Transverse colon (tissue), 4 donors: Measurements from ENCODE around the gene ANXA1. TPM values are rescaled to one million over a fixed set of nuclear protein-coding genes. Genes with fewer than 3 reads are reported as not detected.

Experiments used
- DNase-seq: peaks from one replicate; pipeline ENCODE4 v3.0.0-alpha.2; 2019
- H3K27ac ChIP-seq, 4 donors: fragments of 200-600 bp; sonication (generic); 2 replicates each; pipeline ENCODE4 v1.5.1; 2016 to 2018; ENCODE audit warnings: inconsistent platforms in 4 of 4
- H3K27me3 ChIP-seq: fragments of 200-600 bp; sonication (generic); 2 replicates; pipeline ENCODE4 v1.5.1; 2017; ENCODE audit warnings: inconsistent platforms
- H3K36me3 ChIP-seq, 4 donors: fragments of 200-600 bp; sonication (generic); 2 replicates each; pipeline ENCODE4 v1.5.1; 2017 to 2019; ENCODE audit warnings: inconsistent platforms in 4 of 4
- H3K4me1 ChIP-seq, 4 donors: fragments of 200-600 bp; sonication (generic); 2 replicates each; pipeline ENCODE4 v1.5.1; 2017 to 2020; ENCODE audit warnings: inconsistent platforms in 4 of 4
- H3K4me3 ChIP-seq, 4 donors: fragments of 200-600 bp; sonication (generic); 1 replicate in 1 of 4; 2 replicates in 3 of 4; pipeline versions ENCODE4 v1.5.1 to v1.6.1; 2017 to 2019; ENCODE audit warnings: inconsistent platforms in 4 of 4
- H3K9me3 ChIP-seq, 2 donors: fragments of 200-600 bp; sonication (generic); 2 replicates each; pipeline ENCODE4 v1.5.1; 2017 to 2019; ENCODE audit warnings: inconsistent platforms in 2 of 2
- EP300 ChIP-seq: sonication (generic); formaldehyde crosslinking; IDR thresholded peaks from one replicate; pipeline ENCODE4 v1.6.1; 2017; ENCODE audit warnings: antibody characterized with exemption, low read depth
- POLR2A ChIP-seq: fragments of 450-650 bp; IDR thresholded peaks from one replicate; pipeline ENCODE4 v1.6.1; 2016; ENCODE audit warnings: antibody characterized with exemption, mild to moderate bottlenecking, moderate library complexity
- POLR2AphosphoS5 ChIP-seq, 3 donors: sonication (generic); formaldehyde crosslinking; IDR thresholded peaks; one replicate each; pipeline ENCODE4 v1.6.1; 2016; ENCODE audit warnings: antibody characterized with exemption in 3 of 3
- WGBS, 2 donors: methylation state at CpG; one replicate each; pipeline ENCODE4 v1.1.5; 2018; ENCODE audit warnings: low coverage in 1 of 2; 5-methylcytosine and 5-hydroxymethylcytosine counted together
- in situ Hi-C, 4 donors: fragments of 200-750 bp; cut with MboI; loops; one replicate each; pipeline versions ENCODE4 v1.15.0 to v1.15.1; 2017; ENCODE audit warnings: low sequenced_read_pairs in 3 of 4, low pct_ligation_motif_present in 1 of 4, low pct_unique_long_range_greater_than_20kb in 1 of 4
- intact Hi-C: fragments of 100-400 bp; cut with DNase I; formaldehyde crosslinking; loops from one replicate; pipeline ENCODE4 v1.15.1; 2023; ENCODE audit warnings: low total_unique reads
- total RNA-seq, 4 donors: library from RNA; depleted of rRNA; stranded (reverse); fragments of >200 nt; gene quantifications; one replicate each; pipeline ENCODE4 v1.1.0, GENCODE V29; 2016
- TF ChIP-seq, protein P1 (sequence below), 5 experiments: fragments of 200-600 bp in 3 of 5; fragments of 450-650 bp in 2 of 5; sonication (generic) in 3 of 5; IDR thresholded peaks; 1 replicate in 2 of 5; 2 replicates in 3 of 5; pipeline ENCODE4 v1.5.1; 2016 to 2017; ENCODE audit warnings: antibody characterized with exemption in 5 of 5, inconsistent platforms in 3 of 5, mild to moderate bottlenecking in 2 of 5, moderate library complexity in 1 of 5

The ANXA1 gene
- total RNA-seq, 4 donors from 2014 or later = 33.3 to 160 (median 66.9) TPM

GRCh38 chr9:73166468-73166867, 14.8 kb downstream of the ANXA1 start:
- H3K9me3 ChIP-seq = no peaks in the 10 kb centered on the region
- DNase-seq = no peak
- in situ Hi-C loops = no loop called here
- peaks cover 0 to 8% (median 0%) of the 10 kb centered on the region in 4 donors for H3K4me1 ChIP-seq
- no peaks in the 10 kb centered on the region for H3K27me3 ChIP-seq
- 94 to 100% methylated on average over 3 of the region's 3 CpGs for WGBS, 2 donors
- TF ChIP-seq POLR2A (no peak), EP300 (no peak), POLR2AphosphoS5 (IDR thresholded peaks at IDR 0.05) (no peak)
- TF ChIP-seq, protein P1, sequence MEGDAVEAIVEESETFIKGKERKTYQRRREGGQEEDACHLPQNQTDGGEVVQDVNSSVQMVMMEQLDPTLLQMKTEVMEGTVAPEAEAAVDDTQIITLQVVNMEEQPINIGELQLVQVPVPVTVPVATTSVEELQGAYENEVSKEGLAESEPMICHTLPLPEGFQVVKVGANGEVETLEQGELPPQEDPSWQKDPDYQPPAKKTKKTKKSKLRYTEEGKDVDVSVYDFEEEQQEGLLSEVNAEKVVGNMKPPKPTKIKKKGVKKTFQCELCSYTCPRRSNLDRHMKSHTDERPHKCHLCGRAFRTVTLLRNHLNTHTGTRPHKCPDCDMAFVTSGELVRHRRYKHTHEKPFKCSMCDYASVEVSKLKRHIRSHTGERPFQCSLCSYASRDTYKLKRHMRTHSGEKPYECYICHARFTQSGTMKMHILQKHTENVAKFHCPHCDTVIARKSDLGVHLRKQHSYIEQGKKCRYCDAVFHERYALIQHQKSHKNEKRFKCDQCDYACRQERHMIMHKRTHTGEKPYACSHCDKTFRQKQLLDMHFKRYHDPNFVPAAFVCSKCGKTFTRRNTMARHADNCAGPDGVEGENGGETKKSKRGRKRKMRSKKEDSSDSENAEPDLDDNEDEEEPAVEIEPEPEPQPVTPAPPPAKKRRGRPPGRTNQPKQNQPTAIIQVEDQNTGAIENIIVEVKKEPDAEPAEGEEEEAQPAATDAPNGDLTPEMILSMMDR (IDR thresholded peaks at IDR 0.05) = no peak
- H3K4me3 ChIP-seq = no peak overlapping the region
- intact Hi-C loops = no loop called here
- no peak overlapping the region for H3K27ac ChIP-seq
- peaks cover 0 to 43% (median 7%) of the 10 kb centered on the region in 4 donors for H3K36me3 ChIP-seq

DNA sequence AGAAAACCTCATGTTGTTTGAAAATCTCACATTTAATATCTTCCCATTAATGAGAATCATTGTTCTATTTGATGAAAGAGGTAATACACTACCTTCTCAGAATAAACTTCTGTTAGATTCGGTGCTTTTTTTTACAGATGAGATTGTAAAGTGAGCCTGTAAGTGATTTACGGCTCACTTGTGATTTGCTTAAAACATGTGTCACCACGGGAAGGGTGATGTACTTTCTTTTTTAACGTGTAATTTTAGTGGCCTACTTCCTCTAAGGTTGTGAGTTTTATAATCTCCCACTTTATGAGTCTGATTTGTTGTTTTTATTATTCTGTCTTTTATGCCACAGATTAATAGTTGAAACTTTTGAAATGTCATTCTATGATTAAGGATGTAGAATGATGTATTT, 15.9 kb downstream of the ANXA1 start:
- Histone ChIP-seq H3K4me3 (no peak overlapping the region), H3K4me1 (peaks cover 0 to 8% (median 0%) of the 10 kb centered on the region in 4 donors), H3K27ac (no peak overlapping the region), H3K9me3 (no peaks in the 10 kb centered on the region), H3K27me3 (no peaks in the 10 kb centered on the region), H3K36me3 (peaks cover 0 to 37% (median 5%) of the 10 kb centered on the region in 4 donors)
- TF ChIP-seq, protein P1 (IDR thresholded peaks at IDR 0.05) = no peak
- TF ChIP-seq POLR2A (no peak), EP300 (no peak), POLR2AphosphoS5 (IDR thresholded peaks at IDR 0.05) (no peak)
- intact Hi-C loops (no loop called here), in situ Hi-C loops (no loop called here)
- 12 to 16% methylated on average over 4 of the region's 4 CpGs for WGBS, 2 donors
- no peak for DNase-seq

DNA sequence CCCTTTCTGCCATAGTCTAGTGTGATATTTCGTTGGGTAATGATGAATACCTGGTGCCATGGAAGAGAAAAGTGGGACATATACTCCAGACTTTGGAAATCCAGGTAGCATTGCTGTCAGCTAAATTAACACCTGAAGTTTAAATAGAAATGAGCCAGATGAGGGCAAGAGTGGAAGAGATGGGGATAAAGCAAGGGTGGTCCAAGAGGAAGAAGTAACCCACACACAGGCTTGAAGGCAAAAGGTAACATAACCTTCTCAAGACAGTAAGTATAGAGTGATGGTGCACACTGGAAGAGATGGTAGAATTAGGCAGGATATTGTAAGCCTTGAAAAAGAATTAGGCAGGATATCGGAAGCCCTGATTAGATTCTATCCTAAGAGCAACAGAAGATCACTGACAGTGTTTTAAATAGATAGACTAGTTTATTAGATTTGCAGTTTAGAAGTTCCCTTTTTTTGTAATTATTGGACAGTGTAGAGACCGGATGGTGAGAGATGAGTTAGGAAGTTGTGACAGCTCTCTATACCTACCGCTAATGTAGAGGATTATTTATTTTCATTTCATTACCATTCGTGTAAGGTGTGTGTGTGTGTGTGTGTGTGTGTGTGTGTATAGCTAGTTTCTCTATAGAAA, 16.8 kb downstream of the ANXA1 start:
- DNase-seq = no peak
- H3K36me3 ChIP-seq = peaks cover 0 to 29% (median 1%) of the 10 kb centered on the region in 4 donors
- TF ChIP-seq EP300 = no peak
- no peak overlapping the region for H3K27ac ChIP-seq
- no peak overlapping the region for H3K4me3 ChIP-seq
- H3K27me3 ChIP-seq = no peaks in the 10 kb centered on the region
- H3K4me1 ChIP-seq = peaks cover 0 to 8% (median 0%) of the 10 kb centered on the region in 4 donors
- WGBS, 2 donors = 84 to 86% methylated on average over 5 of the region's 5 CpGs
- H3K9me3 ChIP-seq = no peaks in the 10 kb centered on the region
- intact Hi-C loops (no loop called here), in situ Hi-C loops (no loop called here)

DNA sequence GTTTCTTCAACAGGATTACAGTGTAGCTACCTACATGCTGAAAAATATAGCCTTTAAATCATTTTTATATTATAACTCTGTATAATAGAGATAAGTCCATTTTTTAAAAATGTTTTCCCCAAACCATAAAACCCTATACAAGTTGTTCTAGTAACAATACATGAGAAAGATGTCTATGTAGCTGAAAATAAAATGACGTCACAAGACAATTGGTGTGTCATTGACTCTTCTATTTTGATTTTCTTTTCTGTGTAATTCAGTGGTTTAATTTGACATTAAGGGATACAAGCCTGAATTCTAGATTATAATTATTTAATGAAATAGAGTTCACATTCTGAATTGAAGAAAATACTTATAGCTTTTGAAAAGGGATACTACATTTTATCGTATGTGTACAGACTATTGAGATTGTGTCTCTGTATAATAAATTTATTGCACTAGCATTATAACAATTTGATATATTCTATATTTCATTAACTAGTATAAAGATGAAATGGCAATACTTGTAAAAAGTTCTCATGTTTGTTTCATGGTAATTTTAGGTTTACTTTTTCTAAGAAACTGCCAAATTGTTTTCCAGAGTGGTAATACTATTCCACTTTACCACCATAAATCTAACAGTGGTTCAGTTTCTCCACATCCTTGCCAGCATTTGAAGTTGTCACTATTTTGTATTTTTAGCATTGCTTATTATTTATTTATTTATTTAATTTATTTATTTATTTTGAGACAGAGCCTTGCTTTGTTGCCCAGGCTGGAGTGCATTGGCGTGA, 18.7 kb downstream of the ANXA1 start:
- Histone ChIP-seq H3K4me1 (peaks cover 0 to 8% (median 0%) of the 10 kb centered on the region in 4 donors), H3K9me3 (no peaks in the 10 kb centered on the region), H3K27ac (no peak overlapping the region), H3K4me3 (no peak overlapping the region), H3K36me3 (peaks cover 0 to 17% (median 0%) of the 10 kb centered on the region in 4 donors), H3K27me3 (no peaks in the 10 kb centered on the region)
- no peak for TF ChIP-seq EP300
- no peak for TF ChIP-seq POLR2A
- no peak for TF ChIP-seq POLR2AphosphoS5 (IDR thresholded peaks at IDR 0.05)
- TF ChIP-seq, protein P1 (IDR thresholded peaks at IDR 0.05) = no peak
- in situ Hi-C loops = loop anchor here in 1 of 4 donors (10.0 kb wide), 1 partner anchor 66 kb away; no protein-coding TSS in a partner anchor
- intact Hi-C loops = no loop called here
- no peak for DNase-seq
- 87 to 88% methylated on average over 3 of the region's 3 CpGs for WGBS, 2 donors
